Heart right ventricle (tissue), 16 donors: ENCODE measurements around the gene DR1. TPM values are rescaled to one million over a fixed set of nuclear protein-coding genes. Genes with fewer than 3 reads are reported as not detected.
A peak's percentile ranks its signal among the peaks of the same experiment; 100 is the strongest.
"Not testable (repeated sequence)": the region's sequence is repeated elsewhere in the genome, so short reads cannot be mapped to it uniquely, and the experiment has no call there.

Source experiments
- ATAC-seq, 8 donors: fragments of 200-7000 bp; cut with Tn5 transposase; one replicate each; pipeline ENCODE4 v1.9.1; 2020; ENCODE audit warnings: mild to moderate bottlenecking in 8 of 8, moderate library complexity in 8 of 8, moderate number of reproducible peaks in 1 of 8
- DNase-seq, 2 donors: peaks; one replicate each; pipeline ENCODE4 v3.0.0-alpha.2; 2020
- H3K27ac ChIP-seq, 10 donors: fragments of 200-600 bp; sonication (generic) in 2 of 10; one replicate each; pipeline versions ENCODE4 v1.5.0 to v1.8.0; 2020 to 2022; ENCODE audit warnings: mild to moderate bottlenecking in 3 of 10
- H3K27me3 ChIP-seq, 7 donors: fragments of 200-600 bp; one replicate each; pipeline ENCODE4 v1.8.0; 2021 to 2022; ENCODE audit warnings: mild to moderate bottlenecking in 2 of 7
- H3K36me3 ChIP-seq, 9 donors: fragments of 200-600 bp; sonication (generic) in 1 of 9; one replicate each; pipeline versions ENCODE4 v1.5.0 to v1.8.0; 2020 to 2022; ENCODE audit warnings: mild to moderate bottlenecking in 2 of 9
- H3K4me1 ChIP-seq, 9 donors: fragments of 200-600 bp; sonication (generic) in 1 of 9; one replicate each; pipeline versions ENCODE4 v1.5.0 to v1.8.0; 2020 to 2022; ENCODE audit warnings: mild to moderate bottlenecking in 4 of 9
- H3K4me3 ChIP-seq, 10 donors: fragments of 200-600 bp; sonication (generic) in 2 of 10; one replicate each; pipeline versions ENCODE4 v1.5.0 to v1.8.0; 2020 to 2022; ENCODE audit warnings: mild to moderate bottlenecking in 7 of 10, moderate library complexity in 2 of 10
- H3K9me3 ChIP-seq, 11 donors: fragments of 200-600 bp in 10 of 11; sonication (generic) in 2 of 11; one replicate each; pipeline versions ENCODE4 v1.5.0 to v1.8.0; 2013 to 2022; ENCODE audit warnings: mild to moderate bottlenecking in 2 of 11, control low read depth in 1 of 11, moderate library complexity in 1 of 11
- WGBS, 2 donors: extraction: QIAGEN DNeasy Blood & Tissue Kit; methylation state at CpG; one replicate each; pipeline ENCODE4 v1.1.7; 2013; ENCODE audit warnings: inconsistent platforms in 1 of 2; 5-methylcytosine and 5-hydroxymethylcytosine counted together
- intact Hi-C, 10 donors: fragments of 100-400 bp; cut with DNase I; formaldehyde crosslinking; loops; one replicate each; pipeline versions ENCODE4 v1.11.1 to v1.14.2; 2022
- polyA plus RNA-seq, 2 donors: library from polyadenylated mRNA; stranded (reverse); fragments of 200-250 nt; gene quantifications; one replicate each; pipeline ENCODE4 v1.2.3, GENCODE V29; 2013
- total RNA-seq, 10 donors: library from RNA; stranded (reverse); fragmentation: NEBNext Ultra II Directional in 3 of 10; extraction: Animal tissue kit (Norgen Biotek cat#: 25700) in 3 of 10; gene quantifications; one replicate each; pipeline versions ENCODE4 v1.2.1 to v1.2.4, GENCODE V29; 2021 to 2023
- TF ChIP-seq, protein P1 (sequence below), 9 donors: fragments of 200-600 bp; sonication (generic) in 2 of 9; IDR thresholded peaks; one replicate each; pipeline versions ENCODE4 v1.5.0 to v1.8.0; 2021 to 2022; ENCODE audit warnings: antibody characterized with exemption in 9 of 9, mild to moderate bottlenecking in 5 of 9, moderate library complexity in 1 of 9
- donor health status: Arrhythmogenic right ventricular cardiomyopathy.
- donor health status: ischemic (EF 13 %, LVEDD 7.1; RV severe dilation, severe dysfunction).
- donor health status: healthy with polysubstance abuse.
- donor health status: DM: no; HTN: yes; CAD: no.
- donor health status: DM: no; HTN: no; CAD: no.
- donor health status: ischemic (EF 25% LVEDD 6.9; RV normal size, moderate dysfunction).
- donor health status: ischemic (EF 25% LVEDD 5.7; RV mildly dilated, moderate dysfunction).
- donor health status: healthy.
- donor health status: DM: yes; HTN: yes; CAD: no.
- donor health status: Ischemic cardiomyopathy.
- donor health status: ischemic (EF 35%, LVEDD 5.7; RV mildly dilated, moderate dysfunction).
- donor health status: nonischemic (EF 11% LVEDD 7.7; RV severe dilation, severe dysfunction).
- donor health status: DM: yes; HTN: yes; CAD: no.
- donor health status: PGD.
- donor health status: ischemic (EF 29% LVEDD 5.4; RV normal size, mild dysfunction).
- donor health status: nonischemic (EF 23%, LVEDD 6.1; RV moderate dilation, normal function).

The DR1 gene
- total and polyA plus RNA-seq, 12 donors: 4.0 to 40.8 (median 36.8) TPM

GRCh38 chr1:93350875-93351274 is 5.2 kb downstream of the DR1 start:
- DNase-seq (no peak), ATAC-seq (no peak)
- 87 to 89% methylated on average over 1 of the region's 1 CpG for WGBS, 2 donors
- peaks cover 0 to 33% (median 10%) of the 10 kb centered on the region in 9 donors for H3K36me3 ChIP-seq
- H3K4me1 ChIP-seq: peaks cover 0 to 76% (median 63%) of the 10 kb centered on the region in 9 donors
- H3K4me3 ChIP-seq: no peak overlapping the region
- TF ChIP-seq, protein P1, sequence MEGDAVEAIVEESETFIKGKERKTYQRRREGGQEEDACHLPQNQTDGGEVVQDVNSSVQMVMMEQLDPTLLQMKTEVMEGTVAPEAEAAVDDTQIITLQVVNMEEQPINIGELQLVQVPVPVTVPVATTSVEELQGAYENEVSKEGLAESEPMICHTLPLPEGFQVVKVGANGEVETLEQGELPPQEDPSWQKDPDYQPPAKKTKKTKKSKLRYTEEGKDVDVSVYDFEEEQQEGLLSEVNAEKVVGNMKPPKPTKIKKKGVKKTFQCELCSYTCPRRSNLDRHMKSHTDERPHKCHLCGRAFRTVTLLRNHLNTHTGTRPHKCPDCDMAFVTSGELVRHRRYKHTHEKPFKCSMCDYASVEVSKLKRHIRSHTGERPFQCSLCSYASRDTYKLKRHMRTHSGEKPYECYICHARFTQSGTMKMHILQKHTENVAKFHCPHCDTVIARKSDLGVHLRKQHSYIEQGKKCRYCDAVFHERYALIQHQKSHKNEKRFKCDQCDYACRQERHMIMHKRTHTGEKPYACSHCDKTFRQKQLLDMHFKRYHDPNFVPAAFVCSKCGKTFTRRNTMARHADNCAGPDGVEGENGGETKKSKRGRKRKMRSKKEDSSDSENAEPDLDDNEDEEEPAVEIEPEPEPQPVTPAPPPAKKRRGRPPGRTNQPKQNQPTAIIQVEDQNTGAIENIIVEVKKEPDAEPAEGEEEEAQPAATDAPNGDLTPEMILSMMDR (IDR thresholded peaks at IDR 0.05): no peak
- H3K9me3 ChIP-seq: no peaks in the 10 kb centered on the region
- H3K27me3 ChIP-seq: no peaks in the 10 kb centered on the region
- H3K27ac ChIP-seq: no peak overlapping the region
- intact Hi-C loops: no loop called here

- Histone ChIP-seq H3K36me3 (peaks cover 0 to 38% (median 11%) of the 10 kb centered on the region in 9 donors), H3K4me1 (peaks cover 0 to 76% (median 63%) of the 10 kb centered on the region in 9 donors)
- peak in 1 of 8 donors; percentile 26 for ATAC-seq
- 77 to 80% methylated on average over 7 of the region's 7 CpGs for WGBS, 2 donors
- H3K4me3 ChIP-seq, intact Hi-C loops, H3K27me3 ChIP-seq, DNase-seq, H3K9me3 ChIP-seq, H3K27ac ChIP-seq: not testable (repeated sequence)
Measured at GRCh38 chr1:93351346-93351745, 5.6 kb downstream of the DR1 start.

GRCh38 chr1:93352376-93352775 is 6.7 kb downstream of the DR1 start:
- intact Hi-C loops: no loop called here
- no peak overlapping the region for H3K27ac ChIP-seq
- DNase-seq (no peak), ATAC-seq (no peak)
- TF ChIP-seq, protein P1 (IDR thresholded peaks at IDR 0.05): no peak
- H3K27me3 ChIP-seq: no peaks in the 10 kb centered on the region
- H3K4me3 ChIP-seq: no peak overlapping the region
- no peaks in the 10 kb centered on the region for H3K9me3 ChIP-seq
- peaks cover 0 to 76% (median 63%) of the 10 kb centered on the region in 9 donors for H3K4me1 ChIP-seq
- H3K36me3 ChIP-seq: peaks cover 0 to 48% (median 15%) of the 10 kb centered on the region in 9 donors

GRCh38 chr1:93353286-93353685 is 7.6 kb downstream of the DR1 start:
- H3K27ac ChIP-seq: peak overlapping the region in 3 of 10 donors; percentile 4 to 23 (median 18)
- H3K4me1 ChIP-seq: peaks cover 0 to 76% (median 63%) of the 10 kb centered on the region in 9 donors
- ATAC-seq (no peak), DNase-seq (no peak)
- H3K36me3 ChIP-seq: peaks cover 0 to 56% (median 15%) of the 10 kb centered on the region in 9 donors
- no peak overlapping the region for H3K4me3 ChIP-seq
- TF ChIP-seq, protein P1 (IDR thresholded peaks at IDR 0.05): no peak
- no peaks in the 10 kb centered on the region for H3K9me3 ChIP-seq
- intact Hi-C loops: no loop called here
- no peaks in the 10 kb centered on the region for H3K27me3 ChIP-seq
- WGBS, 2 donors: 57 to 65% methylated on average over 1 of the region's 1 CpG

DNA sequence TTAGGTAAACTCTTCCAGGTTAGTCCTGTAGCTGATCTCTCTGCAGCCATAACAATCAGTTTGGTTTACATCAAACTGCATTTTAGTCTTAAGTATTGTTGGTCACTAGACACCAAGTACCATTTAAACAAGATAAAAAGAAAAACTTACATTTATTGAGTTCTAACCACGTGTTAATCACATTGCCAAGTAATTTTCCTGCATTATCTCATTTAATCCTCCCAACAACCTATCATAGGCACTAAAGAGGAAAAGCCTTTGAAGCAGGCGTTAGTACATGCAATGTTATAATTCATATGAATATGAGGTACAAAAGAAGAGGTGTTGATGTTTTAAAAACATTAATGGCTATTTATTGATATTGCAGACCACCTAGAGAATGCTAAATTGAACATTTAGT is 9.0 kb downstream of the DR1 start:
- 46 to 48% methylated on average over 2 of the region's 2 CpGs for WGBS, 2 donors
- Histone ChIP-seq H3K4me1 (peaks cover 0 to 76% (median 59%) of the 10 kb centered on the region in 9 donors), H3K27ac (no peak overlapping the region), H3K27me3 (no peaks in the 10 kb centered on the region), H3K36me3 (peaks cover 0 to 70% (median 15%) of the 10 kb centered on the region in 9 donors), H3K9me3 (no peaks in the 10 kb centered on the region), H3K4me3 (no peak overlapping the region)
- no peak for DNase-seq
- intact Hi-C loops: no loop called here
- no peak for ATAC-seq
- TF ChIP-seq, protein P1 (IDR thresholded peaks at IDR 0.05): no peak
